H9 (cell line): ENCODE results near the gene ACVR1. TPM values are rescaled to one million over a fixed set of nuclear protein-coding genes. Genes with fewer than 3 reads are reported as not detected.

Experiments used
- DNase-seq: peaks from one replicate; pipeline ENCODE4 v3.0.0-alpha.2; 2017
- H2AFZ ChIP-seq: one replicate; pipeline ENCODE4 v1.6.1; 2013; ENCODE audit warnings: mild to moderate bottlenecking, low read length, control low read depth, moderate library complexity
- H2AK5ac ChIP-seq: 2 replicates; pipeline ENCODE4 v1.6.1; 2013; ENCODE audit warnings: low read length, control low read depth, mixed read lengths; ENCODE audit not compliant: insufficient read length
- H2BK120ac ChIP-seq: one replicate; pipeline ENCODE4 v1.6.1; 2013; ENCODE audit warnings: low read depth, mild to moderate bottlenecking, low read length, control low read depth, inconsistent platforms; ENCODE audit not compliant: poor library complexity, severe bottlenecking
- H2BK12ac ChIP-seq: 2 replicates; pipeline ENCODE4 v1.6.1; 2013; ENCODE audit warnings: low read length, control low read depth, mixed read lengths, low read depth; ENCODE audit not compliant: insufficient read length
- H2BK15ac ChIP-seq: 2 replicates; pipeline ENCODE4 v1.6.1; 2013; ENCODE audit warnings: low read depth, low read length, control low read depth
- H2BK20ac ChIP-seq: one replicate; pipeline ENCODE4 v1.6.1; 2013; ENCODE audit warnings: low read depth, mild to moderate bottlenecking, low read length, control low read depth, inconsistent platforms; ENCODE audit not compliant: poor library complexity, severe bottlenecking
- H2BK5ac ChIP-seq: 2 replicates; pipeline ENCODE4 v1.6.1; 2013; ENCODE audit warnings: low read length, control low read depth, mixed read lengths; ENCODE audit not compliant: insufficient read length
- H3K14ac ChIP-seq: 2 replicates; pipeline ENCODE4 v1.6.1; 2013; ENCODE audit warnings: low read length, control low read depth; ENCODE audit not compliant: insufficient read depth
- H3K18ac ChIP-seq: 2 replicates; pipeline ENCODE4 v1.6.1; 2013; ENCODE audit warnings: low read depth, mild to moderate bottlenecking, mixed read lengths, low read length, control low read depth; ENCODE audit not compliant: insufficient read length
- H3K23ac ChIP-seq: 2 replicates; pipeline ENCODE4 v1.6.1; 2013; ENCODE audit warnings: low read length, control low read depth, mixed read lengths, low read depth; ENCODE audit not compliant: insufficient read length
- H3K23me2 ChIP-seq: 2 replicates; pipeline ENCODE4 v1.6.1; 2013; ENCODE audit warnings: low read depth, mild to moderate bottlenecking, mixed read lengths, low read length, control low read depth; ENCODE audit not compliant: insufficient read length, poor library complexity, severe bottlenecking
- H3K27ac ChIP-seq: 2 replicates; pipeline ENCODE4 v1.5.1; 2013; ENCODE audit warnings: low read length, control low read depth, mixed read lengths, low read depth; ENCODE audit not compliant: insufficient read length
- H3K27me3 ChIP-seq: 2 replicates; pipeline ENCODE4 v1.6.1; 2013; ENCODE audit warnings: low read length, control low read depth, inconsistent platforms; ENCODE audit not compliant: insufficient read depth
- H3K4ac ChIP-seq: 2 replicates; pipeline ENCODE4 v1.6.1; 2013; ENCODE audit warnings: low read depth, mild to moderate bottlenecking, control low read depth, inconsistent platforms, low read length, moderate library complexity
- H3K4me1 ChIP-seq: 2 replicates; pipeline ENCODE4 v1.6.1; 2013; ENCODE audit warnings: low read length, control low read depth, inconsistent platforms; ENCODE audit not compliant: insufficient read depth
- H3K4me2 ChIP-seq: 2 replicates; pipeline ENCODE4 v1.6.1; 2013; ENCODE audit warnings: low read length, control low read depth, mixed read lengths; ENCODE audit not compliant: insufficient read length, insufficient read depth
- H3K56ac ChIP-seq: 2 replicates; pipeline ENCODE4 v1.6.1; 2013; ENCODE audit warnings: low read depth, mild to moderate bottlenecking, mixed read lengths, low read length, control low read depth; ENCODE audit not compliant: insufficient read length
- H3K79me1 ChIP-seq: 2 replicates; pipeline ENCODE4 v1.6.1; 2013; ENCODE audit warnings: low read depth, mild to moderate bottlenecking, moderate library complexity, low read length, control low read depth, inconsistent platforms; ENCODE audit not compliant: insufficient read depth, poor library complexity, severe bottlenecking
- H3K79me2 ChIP-seq: 2 replicates; pipeline ENCODE4 v1.6.1; 2013; ENCODE audit warnings: low read length, control low read depth, inconsistent platforms; ENCODE audit not compliant: insufficient read depth
- H3K9ac ChIP-seq: 2 replicates; pipeline ENCODE4 v1.6.1; 2013; ENCODE audit warnings: low read length, control low read depth, mixed read lengths; ENCODE audit not compliant: insufficient read length; ENCODE audit errors: extremely low read depth
- H3K9me3 ChIP-seq: one replicate; pipeline ENCODE4 v1.6.1; 2013; ENCODE audit warnings: low read depth, low read length, inconsistent platforms; ENCODE audit not compliant: control insufficient read depth
- H3T11ph ChIP-seq: one replicate; pipeline ENCODE4 v1.6.1; 2013; ENCODE audit warnings: mild to moderate bottlenecking, low read length, control low read depth, inconsistent platforms
- H4K20me1 ChIP-seq: one replicate; pipeline ENCODE4 v1.6.1; 2013; ENCODE audit not compliant: control insufficient read depth, insufficient read length, insufficient read depth
- H4K5ac ChIP-seq: 2 replicates; pipeline ENCODE4 v1.6.1; 2013; ENCODE audit warnings: low read depth, mild to moderate bottlenecking, mixed read lengths, low read length, control low read depth; ENCODE audit not compliant: insufficient read length
- H4K8ac ChIP-seq: replicated peaks from 2 replicates; pipeline ENCODE4 v1.6.1; 2013; ENCODE audit warnings: low read length, control low read depth, mixed read lengths, low read depth; ENCODE audit not compliant: insufficient read length
- H4K91ac ChIP-seq: 2 replicates; pipeline ENCODE4 v1.6.1; 2013; ENCODE audit warnings: low read depth, mild to moderate bottlenecking, moderate library complexity, mixed read lengths, low read length, control low read depth; ENCODE audit not compliant: insufficient read length
- H3K27ac Mint-ChIP-seq, 3 experiments: 2 replicates in 2 of 3; 3 replicates in 1 of 3; pipeline ENCODE4 v1.8.0; 2020 to 2021; ENCODE audit warnings: mixed read lengths in 3 of 3, mild to moderate bottlenecking in 1 of 3, moderate library complexity in 1 of 3
- H3K27me3 Mint-ChIP-seq: 2 replicates; pipeline ENCODE4 v1.8.0; 2021; ENCODE audit warnings: low read depth, mild to moderate bottlenecking, moderate library complexity, mixed read lengths
- H3K36me3 Mint-ChIP-seq, 3 experiments: 2 replicates in 2 of 3; 3 replicates in 1 of 3; pipeline ENCODE4 v1.8.0; 2020 to 2021; ENCODE audit warnings: low read depth in 3 of 3, mixed read lengths in 3 of 3; ENCODE audit not compliant: insufficient read depth in 1 of 3
- H3K4me1 Mint-ChIP-seq, 2 experiments: 2 replicates each; pipeline ENCODE4 v1.8.0; 2020; ENCODE audit warnings: mixed read lengths in 2 of 2
- H3K4me3 Mint-ChIP-seq, 2 experiments: 2 replicates in 1 of 2; 3 replicates in 1 of 2; pipeline ENCODE4 v1.8.0; 2020 to 2021; ENCODE audit warnings: mild to moderate bottlenecking in 2 of 2, mixed read lengths in 2 of 2, moderate library complexity in 1 of 2
- H3K9me3 Mint-ChIP-seq, 2 experiments: 2 replicates in 1 of 2; 3 replicates in 1 of 2; pipeline ENCODE4 v1.8.0; 2020; ENCODE audit warnings: mild to moderate bottlenecking in 2 of 2, mixed read lengths in 2 of 2, moderate library complexity in 1 of 2
- CTCF ChIP-seq: fragments of 200-600 bp; sonication (generic); conservative IDR thresholded peaks from 3 replicates; pipeline ENCODE4 v1.8.0; 2021; ENCODE audit warnings: antibody characterized with exemption, mild to moderate bottlenecking
- WGBS: extraction: QIAGEN DNeasy Blood & Tissue Kit; methylation state at CpG from one replicate; pipeline ENCODE4 v1.1.7; 2013; ENCODE audit warnings: missing lambda C conversion rate, low lambda C conversion rate, mixed read lengths; ENCODE audit not compliant: insufficient read length; ENCODE audit errors: extremely low coverage; 5-methylcytosine and 5-hydroxymethylcytosine counted together
- total RNA-seq: library from RNA; stranded (reverse); gene quantifications from 2 replicates; pipeline ENCODE4 v1.2.1, GENCODE V29; 2021

The ACVR1 gene
- total RNA-seq, 1 experiment from 2014 or later, result 21.2 TPM

- H3K4ac ChIP-seq, result no peak overlapping the region
- no peaks in the 10 kb centered on the region for H3K4me1 ChIP-seq
- Mint-ChIP-seq H3K36me3 (peaks cover 0 to 10% (median 0%) of the 10 kb centered on the region in 3 experiments; a peak in 3 of 7 replicates), H3K4me3 (no peak overlapping the region), H3K4me1 (peaks cover 13 to 14% of the 10 kb centered on the region in 2 experiments), H3K27me3 (no peaks in the 10 kb centered on the region), H3K9me3 (no peaks in the 10 kb centered on the region), H3K27ac (no peak overlapping the region)
- no peak overlapping the region for H3K56ac ChIP-seq
- no peak overlapping the region for H2AK5ac ChIP-seq
- no peak overlapping the region for H3K27ac ChIP-seq
- no peak overlapping the region for H4K91ac ChIP-seq
- no peaks in the 10 kb centered on the region for H3K79me1 ChIP-seq
- no peak overlapping the region for H2BK5ac ChIP-seq
- no peak overlapping the region for H3K18ac ChIP-seq
- WGBS, result no CpG with 5 or more reads among the region's 2 CpGs
- H3K9ac ChIP-seq, result no peak overlapping the region
- no peak overlapping the region for H2AFZ ChIP-seq
- no peaks in the 10 kb centered on the region for H3K23me2 ChIP-seq
- DNase-seq, result no peak
- no peak overlapping the region for H3K4me2 ChIP-seq
- TF ChIP-seq CTCF, result no peak
- no peak overlapping the region for H2BK120ac ChIP-seq
- no peaks in the 10 kb centered on the region for H4K20me1 ChIP-seq
- no peak overlapping the region for H2BK15ac ChIP-seq
- H3K79me2 ChIP-seq, result no peaks in the 10 kb centered on the region; the same call in 1 of the 2 replicates
- no peaks in the 10 kb centered on the region for H3K27me3 ChIP-seq
- no peak overlapping the region for H3T11ph ChIP-seq
- no peak overlapping the region for H4K5ac ChIP-seq
- no peak overlapping the region for H3K23ac ChIP-seq
- H2BK20ac ChIP-seq, result no peak overlapping the region
- no peak overlapping the region for H3K14ac ChIP-seq
- H4K8ac ChIP-seq, result no peak overlapping the region
- no peak overlapping the region for H2BK12ac ChIP-seq
- no peaks in the 10 kb centered on the region for H3K9me3 ChIP-seq
Observed at GRCh38 chr2:157853211-157853610, 22.9 kb downstream of the ACVR1 start.
